H9 (cell line): ENCODE results near the gene RTP2. TPM values are rescaled to one million over a fixed set of nuclear protein-coding genes. Genes with fewer than 3 reads are reported as not detected.

Source experiments
- DNase-seq: peaks from one replicate; pipeline ENCODE4 v3.0.0-alpha.2; 2017
- H2AFZ ChIP-seq: one replicate; pipeline ENCODE4 v1.6.1; 2013; ENCODE audit warnings: mild to moderate bottlenecking, low read length, control low read depth, moderate library complexity
- H2AK5ac ChIP-seq: 2 replicates; pipeline ENCODE4 v1.6.1; 2013; ENCODE audit warnings: low read length, control low read depth, mixed read lengths; ENCODE audit not compliant: insufficient read length
- H2BK120ac ChIP-seq: one replicate; pipeline ENCODE4 v1.6.1; 2013; ENCODE audit warnings: low read depth, mild to moderate bottlenecking, low read length, control low read depth, inconsistent platforms; ENCODE audit not compliant: poor library complexity, severe bottlenecking
- H2BK12ac ChIP-seq: 2 replicates; pipeline ENCODE4 v1.6.1; 2013; ENCODE audit warnings: low read length, control low read depth, mixed read lengths, low read depth; ENCODE audit not compliant: insufficient read length
- H2BK15ac ChIP-seq: 2 replicates; pipeline ENCODE4 v1.6.1; 2013; ENCODE audit warnings: low read depth, low read length, control low read depth
- H2BK20ac ChIP-seq: one replicate; pipeline ENCODE4 v1.6.1; 2013; ENCODE audit warnings: low read depth, mild to moderate bottlenecking, low read length, control low read depth, inconsistent platforms; ENCODE audit not compliant: poor library complexity, severe bottlenecking
- H2BK5ac ChIP-seq: 2 replicates; pipeline ENCODE4 v1.6.1; 2013; ENCODE audit warnings: low read length, control low read depth, mixed read lengths; ENCODE audit not compliant: insufficient read length
- H3K14ac ChIP-seq: 2 replicates; pipeline ENCODE4 v1.6.1; 2013; ENCODE audit warnings: low read length, control low read depth; ENCODE audit not compliant: insufficient read depth
- H3K18ac ChIP-seq: 2 replicates; pipeline ENCODE4 v1.6.1; 2013; ENCODE audit warnings: low read depth, mild to moderate bottlenecking, mixed read lengths, low read length, control low read depth; ENCODE audit not compliant: insufficient read length
- H3K23ac ChIP-seq: 2 replicates; pipeline ENCODE4 v1.6.1; 2013; ENCODE audit warnings: low read length, control low read depth, mixed read lengths, low read depth; ENCODE audit not compliant: insufficient read length
- H3K23me2 ChIP-seq: 2 replicates; pipeline ENCODE4 v1.6.1; 2013; ENCODE audit warnings: low read depth, mild to moderate bottlenecking, mixed read lengths, low read length, control low read depth; ENCODE audit not compliant: insufficient read length, poor library complexity, severe bottlenecking
- H3K27ac ChIP-seq: 2 replicates; pipeline ENCODE4 v1.5.1; 2013; ENCODE audit warnings: low read length, control low read depth, mixed read lengths, low read depth; ENCODE audit not compliant: insufficient read length
- H3K27me3 ChIP-seq: 2 replicates; pipeline ENCODE4 v1.6.1; 2013; ENCODE audit warnings: low read length, control low read depth, inconsistent platforms; ENCODE audit not compliant: insufficient read depth
- H3K4ac ChIP-seq: 2 replicates; pipeline ENCODE4 v1.6.1; 2013; ENCODE audit warnings: low read depth, mild to moderate bottlenecking, control low read depth, inconsistent platforms, low read length, moderate library complexity
- H3K4me1 ChIP-seq: 2 replicates; pipeline ENCODE4 v1.6.1; 2013; ENCODE audit warnings: low read length, control low read depth, inconsistent platforms; ENCODE audit not compliant: insufficient read depth
- H3K4me2 ChIP-seq: 2 replicates; pipeline ENCODE4 v1.6.1; 2013; ENCODE audit warnings: low read length, control low read depth, mixed read lengths; ENCODE audit not compliant: insufficient read length, insufficient read depth
- H3K56ac ChIP-seq: 2 replicates; pipeline ENCODE4 v1.6.1; 2013; ENCODE audit warnings: low read depth, mild to moderate bottlenecking, mixed read lengths, low read length, control low read depth; ENCODE audit not compliant: insufficient read length
- H3K79me1 ChIP-seq: 2 replicates; pipeline ENCODE4 v1.6.1; 2013; ENCODE audit warnings: low read depth, mild to moderate bottlenecking, moderate library complexity, low read length, control low read depth, inconsistent platforms; ENCODE audit not compliant: insufficient read depth, poor library complexity, severe bottlenecking
- H3K79me2 ChIP-seq: 2 replicates; pipeline ENCODE4 v1.6.1; 2013; ENCODE audit warnings: low read length, control low read depth, inconsistent platforms; ENCODE audit not compliant: insufficient read depth
- H3K9ac ChIP-seq: 2 replicates; pipeline ENCODE4 v1.6.1; 2013; ENCODE audit warnings: low read length, control low read depth, mixed read lengths; ENCODE audit not compliant: insufficient read length; ENCODE audit errors: extremely low read depth
- H3K9me3 ChIP-seq: one replicate; pipeline ENCODE4 v1.6.1; 2013; ENCODE audit warnings: low read depth, low read length, inconsistent platforms; ENCODE audit not compliant: control insufficient read depth
- H3T11ph ChIP-seq: one replicate; pipeline ENCODE4 v1.6.1; 2013; ENCODE audit warnings: mild to moderate bottlenecking, low read length, control low read depth, inconsistent platforms
- H4K20me1 ChIP-seq: one replicate; pipeline ENCODE4 v1.6.1; 2013; ENCODE audit not compliant: control insufficient read depth, insufficient read length, insufficient read depth
- H4K5ac ChIP-seq: 2 replicates; pipeline ENCODE4 v1.6.1; 2013; ENCODE audit warnings: low read depth, mild to moderate bottlenecking, mixed read lengths, low read length, control low read depth; ENCODE audit not compliant: insufficient read length
- H4K8ac ChIP-seq: replicated peaks from 2 replicates; pipeline ENCODE4 v1.6.1; 2013; ENCODE audit warnings: low read length, control low read depth, mixed read lengths, low read depth; ENCODE audit not compliant: insufficient read length
- H4K91ac ChIP-seq: 2 replicates; pipeline ENCODE4 v1.6.1; 2013; ENCODE audit warnings: low read depth, mild to moderate bottlenecking, moderate library complexity, mixed read lengths, low read length, control low read depth; ENCODE audit not compliant: insufficient read length
- H3K27ac Mint-ChIP-seq, 3 experiments: 2 replicates in 2 of 3; 3 replicates in 1 of 3; pipeline ENCODE4 v1.8.0; 2020 to 2021; ENCODE audit warnings: mixed read lengths in 3 of 3, mild to moderate bottlenecking in 1 of 3, moderate library complexity in 1 of 3
- H3K27me3 Mint-ChIP-seq: 2 replicates; pipeline ENCODE4 v1.8.0; 2021; ENCODE audit warnings: low read depth, mild to moderate bottlenecking, moderate library complexity, mixed read lengths
- H3K36me3 Mint-ChIP-seq, 3 experiments: 2 replicates in 2 of 3; 3 replicates in 1 of 3; pipeline ENCODE4 v1.8.0; 2020 to 2021; ENCODE audit warnings: low read depth in 3 of 3, mixed read lengths in 3 of 3; ENCODE audit not compliant: insufficient read depth in 1 of 3
- H3K4me1 Mint-ChIP-seq, 2 experiments: 2 replicates each; pipeline ENCODE4 v1.8.0; 2020; ENCODE audit warnings: mixed read lengths in 2 of 2
- H3K4me3 Mint-ChIP-seq, 2 experiments: 2 replicates in 1 of 2; 3 replicates in 1 of 2; pipeline ENCODE4 v1.8.0; 2020 to 2021; ENCODE audit warnings: mild to moderate bottlenecking in 2 of 2, mixed read lengths in 2 of 2, moderate library complexity in 1 of 2
- H3K9me3 Mint-ChIP-seq, 2 experiments: 2 replicates in 1 of 2; 3 replicates in 1 of 2; pipeline ENCODE4 v1.8.0; 2020; ENCODE audit warnings: mild to moderate bottlenecking in 2 of 2, mixed read lengths in 2 of 2, moderate library complexity in 1 of 2
- WGBS: extraction: QIAGEN DNeasy Blood & Tissue Kit; methylation state at CpG from one replicate; pipeline ENCODE4 v1.1.7; 2013; ENCODE audit warnings: missing lambda C conversion rate, low lambda C conversion rate, mixed read lengths; ENCODE audit not compliant: insufficient read length; ENCODE audit errors: extremely low coverage; 5-methylcytosine and 5-hydroxymethylcytosine counted together
- total RNA-seq: library from RNA; stranded (reverse); gene quantifications from 2 replicates; pipeline ENCODE4 v1.2.1, GENCODE V29; 2021
- TF ChIP-seq, protein P1 (sequence below): fragments of 200-600 bp; sonication (generic); conservative IDR thresholded peaks from 3 replicates; pipeline ENCODE4 v1.8.0; 2021; ENCODE audit warnings: antibody characterized with exemption, mild to moderate bottlenecking

The RTP2 gene
- total RNA-seq, 1 experiment from 2014 or later: not detected

DNA sequence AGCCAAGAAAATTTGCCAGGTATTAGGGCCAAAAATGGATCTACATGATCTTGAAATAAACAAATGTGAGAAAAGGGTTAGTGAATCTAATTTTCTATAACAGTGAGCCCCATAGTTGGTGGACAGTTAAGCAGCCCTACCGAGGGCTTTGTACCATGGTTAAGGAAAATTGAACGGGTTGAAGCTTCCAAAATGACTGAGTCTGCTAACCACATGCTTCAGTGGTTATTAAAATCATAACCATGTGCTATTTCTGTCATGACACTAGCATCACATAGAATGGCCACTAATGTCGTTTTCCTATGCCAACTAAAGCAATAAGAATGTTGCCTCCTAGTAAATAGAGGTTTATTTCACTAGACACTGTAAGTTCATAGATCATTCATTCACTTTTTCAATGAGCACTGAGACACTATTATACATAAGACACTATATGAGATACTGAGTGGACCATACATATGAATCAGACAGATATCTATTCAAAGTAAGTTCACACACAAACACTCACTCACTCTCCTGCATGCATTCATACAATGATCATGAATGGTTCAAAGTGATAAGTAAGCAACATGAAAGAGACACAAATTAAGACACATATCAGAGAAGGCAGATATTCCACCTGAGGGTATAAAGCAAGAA lies 36.5 kb downstream of the RTP2 start:
- Histone ChIP-seq H3K23me2 (peaks cover 6% of the 10 kb centered on the region), H2BK120ac (no peak overlapping the region), H3K9me3 (no peaks in the 10 kb centered on the region), H3K4ac (no peak overlapping the region), H3K18ac (no peak overlapping the region), H3K4me2 (no peak overlapping the region), H3K27ac (no peak overlapping the region), H2BK5ac (no peak overlapping the region), H2AFZ (no peak overlapping the region), H4K5ac (no peak overlapping the region), H3K9ac (no peak overlapping the region), H2BK12ac (no peak overlapping the region), H3K79me1 (no peaks in the 10 kb centered on the region), H2AK5ac (no peak overlapping the region), H3T11ph (no peak overlapping the region), H3K4me1 (no peaks in the 10 kb centered on the region), H3K27me3 (no peaks in the 10 kb centered on the region; the same call in 1 of the 2 replicates), H2BK20ac (no peak overlapping the region), H4K8ac (no peak overlapping the region), H4K91ac (no peak overlapping the region), H3K23ac (no peak overlapping the region), H4K20me1 (no peaks in the 10 kb centered on the region), H3K79me2 (no peaks in the 10 kb centered on the region), H2BK15ac (no peak overlapping the region), H3K14ac (no peak overlapping the region), H3K56ac (no peak overlapping the region)
- DNase-seq: no peak
- WGBS: no CpG with 5 or more reads among the region's 3 CpGs
- Mint-ChIP-seq H3K9me3 (peaks cover 0 to 2% of the 10 kb centered on the region in 2 experiments; a peak in 1 of 5 replicates), H3K27ac (no peak overlapping the region), H3K27me3 (peaks cover 30% of the 10 kb centered on the region), H3K4me1 (peaks cover 9 to 12% of the 10 kb centered on the region in 2 experiments), H3K4me3 (no peak overlapping the region), H3K36me3 (no peaks in the 10 kb centered on the region)
- TF ChIP-seq, protein P1, sequence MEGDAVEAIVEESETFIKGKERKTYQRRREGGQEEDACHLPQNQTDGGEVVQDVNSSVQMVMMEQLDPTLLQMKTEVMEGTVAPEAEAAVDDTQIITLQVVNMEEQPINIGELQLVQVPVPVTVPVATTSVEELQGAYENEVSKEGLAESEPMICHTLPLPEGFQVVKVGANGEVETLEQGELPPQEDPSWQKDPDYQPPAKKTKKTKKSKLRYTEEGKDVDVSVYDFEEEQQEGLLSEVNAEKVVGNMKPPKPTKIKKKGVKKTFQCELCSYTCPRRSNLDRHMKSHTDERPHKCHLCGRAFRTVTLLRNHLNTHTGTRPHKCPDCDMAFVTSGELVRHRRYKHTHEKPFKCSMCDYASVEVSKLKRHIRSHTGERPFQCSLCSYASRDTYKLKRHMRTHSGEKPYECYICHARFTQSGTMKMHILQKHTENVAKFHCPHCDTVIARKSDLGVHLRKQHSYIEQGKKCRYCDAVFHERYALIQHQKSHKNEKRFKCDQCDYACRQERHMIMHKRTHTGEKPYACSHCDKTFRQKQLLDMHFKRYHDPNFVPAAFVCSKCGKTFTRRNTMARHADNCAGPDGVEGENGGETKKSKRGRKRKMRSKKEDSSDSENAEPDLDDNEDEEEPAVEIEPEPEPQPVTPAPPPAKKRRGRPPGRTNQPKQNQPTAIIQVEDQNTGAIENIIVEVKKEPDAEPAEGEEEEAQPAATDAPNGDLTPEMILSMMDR: no peak
